AG04450 (cell line): ENCODE measurements around the gene LPIN1. TPM values are rescaled to one million over a fixed set of nuclear protein-coding genes. Genes with fewer than 3 reads are reported as not detected.
A peak's percentile ranks its signal among the peaks of the same experiment; 100 is the strongest.

Experiments
- CTCF ChIA-PET: fragments of 300-600, 350-600 bp; formaldehyde crosslinking; extraction: SDS; loops from one replicate; lab custom pipeline; 2022; ENCODE audit warnings: antibody characterized with exemption, inconsistent platforms; lab: Charles Lee
- POLR2A ChIA-PET: fragments of 350-600 bp; formaldehyde crosslinking; extraction: SDS; loops from one replicate; lab custom pipeline; 2021; ENCODE audit warnings: antibody characterized with exemption, inconsistent platforms; lab: Yijun Ruan, JAX
- DNase-seq: peaks from one replicate; pipeline ENCODE4 v3.0.0-alpha.2; 2011; ENCODE audit warnings: low read depth, low spot score
- H3K27ac ChIP-seq: one replicate; pipeline ENCODE4 v1.5.1; 2012; ENCODE audit warnings: low read depth, low read length, control low read depth
- H3K27me3 ChIP-seq: one replicate; pipeline ENCODE4 v1.6.0; 2012; ENCODE audit warnings: low read length; ENCODE audit not compliant: control insufficient read depth, insufficient read depth
- H3K4me3 ChIP-seq: 2 replicates; pipeline ENCODE4 v1.5.1; 2011; ENCODE audit warnings: mild to moderate bottlenecking, low read depth, low read length, control low read depth
- H3K9me3 ChIP-seq: 2 replicates; pipeline ENCODE4 v1.5.1; 2012; ENCODE audit warnings: low read length; ENCODE audit not compliant: control insufficient read depth, insufficient read depth
- CTCF ChIP-seq: IDR thresholded peaks from 2 replicates; pipeline ENCODE4 v1.5.1; 2011; ENCODE audit warnings: low read depth, low read length, control low read depth, inconsistent platforms
- polyA plus RNA-seq: library from polyadenylated mRNA; depleted of rRNA; stranded (reverse); fragments of >200 nt; gene quantifications from 2 replicates; pipeline ENCODE4 v1.2.3, GENCODE V29; 2011

LPIN1 gene
- polyA plus RNA-seq, 1 experiment = 40.5 TPM

GRCh38 chr2:11740723-11741122 is 5.7 kb upstream of the LPIN1 start:
- TF ChIP-seq CTCF = no peak
- no peak for DNase-seq
- ChIA-PET POLR2A (no interaction called here), CTCF (interaction anchor here (0.7 to 3.0 kb wide), 2 partner anchors 39 to 65 kb away, joined by 4 to 26 read pairs; no protein-coding TSS in a partner anchor)
- no peak overlapping the region for H3K27ac ChIP-seq
- no peaks in the 10 kb centered on the region for H3K27me3 ChIP-seq
- H3K9me3 ChIP-seq = no peaks in the 10 kb centered on the region; the same call in 1 of the 2 replicates
- no peak overlapping the region for H3K4me3 ChIP-seq

DNA sequence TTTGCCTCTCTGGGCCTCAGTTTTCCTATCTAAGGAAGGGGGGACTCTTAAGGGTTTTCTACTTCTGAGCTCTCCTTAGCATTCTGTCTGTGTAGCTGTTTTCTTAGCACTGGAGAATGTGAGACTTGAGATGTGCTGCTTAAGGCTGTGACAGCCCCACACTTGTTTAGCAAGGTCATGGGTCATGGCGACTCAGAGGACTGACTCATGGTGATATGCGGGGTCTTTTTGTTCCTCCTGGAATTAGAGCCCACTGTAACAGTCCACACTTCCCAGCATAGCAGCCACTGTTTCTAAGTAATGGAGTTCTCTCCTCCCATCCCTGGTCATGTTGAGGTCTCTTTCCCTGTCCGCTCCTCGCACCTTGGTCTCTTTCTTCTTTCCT is 4.1 kb upstream of the LPIN1 start:
- no peak overlapping the region for H3K4me3 ChIP-seq
- no peaks in the 10 kb centered on the region; the same call in 1 of the 2 replicates for H3K9me3 ChIP-seq
- CTCF ChIA-PET = interaction anchor here (1.2 to 1.4 kb wide), 3 partner anchors 37 to 54 kb away, joined by 3 to 9 read pairs (median 4); no protein-coding TSS in a partner anchor
- no peak for DNase-seq
- no peaks in the 10 kb centered on the region for H3K27me3 ChIP-seq
- POLR2A ChIA-PET = no interaction called here
- TF ChIP-seq CTCF = no peak
- H3K27ac ChIP-seq = no peak overlapping the region

DNA sequence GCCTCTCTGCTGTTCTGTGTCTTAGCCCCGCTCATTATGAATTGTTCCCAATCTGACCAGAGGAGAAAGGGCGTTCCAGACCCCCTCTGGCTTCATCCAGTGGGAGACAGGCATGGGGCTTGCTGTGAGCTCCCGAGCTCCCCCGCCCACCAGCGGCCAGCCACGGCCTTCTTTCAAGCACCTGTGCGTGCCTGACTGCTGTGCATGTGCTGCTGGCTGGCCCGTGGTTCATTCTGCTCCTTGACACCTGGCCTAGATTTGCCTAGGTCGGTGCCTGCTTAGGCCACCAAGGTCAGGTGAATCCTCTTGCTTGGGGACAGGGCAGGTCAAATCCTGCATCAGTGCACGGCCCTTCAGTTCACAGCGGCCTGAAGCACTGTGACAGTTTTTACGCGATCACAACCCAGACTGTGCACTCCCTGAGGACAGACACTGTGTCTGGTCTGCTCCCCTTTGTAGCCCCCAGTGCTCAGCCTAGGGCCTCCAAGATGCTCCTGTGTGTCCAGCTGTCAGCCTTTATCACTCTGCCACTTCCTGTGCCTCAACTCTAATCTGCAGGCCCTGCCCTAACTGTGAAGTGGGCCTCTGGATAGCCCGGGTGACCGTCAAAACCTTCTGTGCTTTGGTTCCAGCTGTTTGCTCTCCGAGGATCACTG is 3.6 kb upstream of the LPIN1 start:
- no peak overlapping the region for H3K4me3 ChIP-seq
- no peak for DNase-seq
- ChIA-PET POLR2A (no interaction called here), CTCF (interaction anchor here (0.7 to 1.4 kb wide), 3 partner anchors 9 to 55 kb away, joined by 3 read pairs; no protein-coding TSS in a partner anchor)
- no peaks in the 10 kb centered on the region; the same call in 1 of the 2 replicates for H3K9me3 ChIP-seq
- no peaks in the 10 kb centered on the region for H3K27me3 ChIP-seq
- no peak overlapping the region for H3K27ac ChIP-seq
- TF ChIP-seq CTCF = no peak

DNA sequence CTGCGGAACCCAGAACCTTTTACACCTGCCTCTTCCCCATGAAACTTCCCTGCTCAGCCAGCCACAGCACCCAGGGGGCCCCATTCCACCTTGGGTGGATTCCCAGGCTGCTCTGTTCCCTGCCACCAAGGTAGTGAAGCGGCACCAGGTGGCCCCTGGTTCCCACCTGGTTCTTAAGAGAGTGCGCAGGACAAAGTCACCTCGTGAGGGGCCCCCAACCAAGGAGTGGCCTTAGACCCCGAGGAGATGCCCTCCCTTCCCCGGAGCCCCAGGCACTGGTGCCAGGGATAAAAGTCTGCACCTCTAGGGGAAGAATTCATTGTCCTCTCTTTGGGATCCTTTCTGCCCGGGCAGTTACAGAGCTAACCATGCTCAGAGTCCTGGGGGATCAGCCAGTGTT is 3.1 kb upstream of the LPIN1 start:
- POLR2A ChIA-PET = interaction anchor here (0.6 to 1.0 kb wide), 5 partner anchors 26 to 68 kb away, joined by 3 read pairs; no protein-coding TSS in a partner anchor
- DNase-seq = no peak
- CTCF ChIA-PET = interaction anchor here (0.7 to 3.4 kb wide), 8 partner anchors 9 to 63 kb away, joined by 3 to 21 read pairs (median 4); no protein-coding TSS in a partner anchor
- H3K27me3 ChIP-seq = no peaks in the 10 kb centered on the region
- no peak overlapping the region for H3K4me3 ChIP-seq
- H3K9me3 ChIP-seq = no peaks in the 10 kb centered on the region; the same call in 1 of the 2 replicates
- no peak for TF ChIP-seq CTCF
- H3K27ac ChIP-seq = peak overlapping the region; percentile 58
